Heart right ventricle (tissue), 16 donors: ENCODE results near the gene DTX1. TPM values are rescaled to one million over a fixed set of nuclear protein-coding genes. Genes with fewer than 3 reads are reported as not detected.

ENCODE experiments used
- ATAC-seq, 8 donors: fragments of 200-7000 bp; cut with Tn5 transposase; one replicate each; pipeline ENCODE4 v1.9.1; 2020; ENCODE audit warnings: mild to moderate bottlenecking in 8 of 8, moderate library complexity in 8 of 8, moderate number of reproducible peaks in 1 of 8
- DNase-seq, 2 donors: peaks; one replicate each; pipeline ENCODE4 v3.0.0-alpha.2; 2020
- H3K27ac ChIP-seq, 10 donors: fragments of 200-600 bp; sonication (generic) in 2 of 10; one replicate each; pipeline versions ENCODE4 v1.5.0 to v1.8.0; 2020 to 2022; ENCODE audit warnings: mild to moderate bottlenecking in 3 of 10
- H3K27me3 ChIP-seq, 7 donors: fragments of 200-600 bp; one replicate each; pipeline ENCODE4 v1.8.0; 2021 to 2022; ENCODE audit warnings: mild to moderate bottlenecking in 2 of 7
- H3K36me3 ChIP-seq, 9 donors: fragments of 200-600 bp; sonication (generic) in 1 of 9; one replicate each; pipeline versions ENCODE4 v1.5.0 to v1.8.0; 2020 to 2022; ENCODE audit warnings: mild to moderate bottlenecking in 2 of 9
- H3K4me1 ChIP-seq, 9 donors: fragments of 200-600 bp; sonication (generic) in 1 of 9; one replicate each; pipeline versions ENCODE4 v1.5.0 to v1.8.0; 2020 to 2022; ENCODE audit warnings: mild to moderate bottlenecking in 4 of 9
- H3K4me3 ChIP-seq, 10 donors: fragments of 200-600 bp; sonication (generic) in 2 of 10; one replicate each; pipeline versions ENCODE4 v1.5.0 to v1.8.0; 2020 to 2022; ENCODE audit warnings: mild to moderate bottlenecking in 7 of 10, moderate library complexity in 2 of 10
- H3K9me3 ChIP-seq, 11 donors: fragments of 200-600 bp in 10 of 11; sonication (generic) in 2 of 11; one replicate each; pipeline versions ENCODE4 v1.5.0 to v1.8.0; 2013 to 2022; ENCODE audit warnings: mild to moderate bottlenecking in 2 of 11, control low read depth in 1 of 11, moderate library complexity in 1 of 11
- CTCF ChIP-seq, 9 donors: fragments of 200-600 bp; sonication (generic) in 2 of 9; IDR thresholded peaks; one replicate each; pipeline versions ENCODE4 v1.5.0 to v1.8.0; 2021 to 2022; ENCODE audit warnings: antibody characterized with exemption in 9 of 9, mild to moderate bottlenecking in 5 of 9, moderate library complexity in 1 of 9
- WGBS, 2 donors: extraction: QIAGEN DNeasy Blood & Tissue Kit; methylation state at CpG; one replicate each; pipeline ENCODE4 v1.1.7; 2013; ENCODE audit warnings: inconsistent platforms in 1 of 2; 5-methylcytosine and 5-hydroxymethylcytosine counted together
- intact Hi-C, 10 donors: fragments of 100-400 bp; cut with DNase I; formaldehyde crosslinking; loops; one replicate each; pipeline versions ENCODE4 v1.11.1 to v1.14.2; 2022
- polyA plus RNA-seq, 2 donors: library from polyadenylated mRNA; stranded (reverse); fragments of 200-250 nt; gene quantifications; one replicate each; pipeline ENCODE4 v1.2.3, GENCODE V29; 2013
- total RNA-seq, 10 donors: library from RNA; stranded (reverse); fragmentation: NEBNext Ultra II Directional in 3 of 10; extraction: Animal tissue kit (Norgen Biotek cat#: 25700) in 3 of 10; gene quantifications; one replicate each; pipeline versions ENCODE4 v1.2.1 to v1.2.4, GENCODE V29; 2021 to 2023
- donor health status: Arrhythmogenic right ventricular cardiomyopathy.
- donor health status: ischemic (EF 13 %, LVEDD 7.1; RV severe dilation, severe dysfunction).
- donor health status: healthy with polysubstance abuse.
- donor health status: DM: no; HTN: yes; CAD: no.
- donor health status: DM: no; HTN: no; CAD: no.
- donor health status: ischemic (EF 25% LVEDD 6.9; RV normal size, moderate dysfunction).
- donor health status: ischemic (EF 25% LVEDD 5.7; RV mildly dilated, moderate dysfunction).
- donor health status: healthy.
- donor health status: DM: yes; HTN: yes; CAD: no.
- donor health status: Ischemic cardiomyopathy.
- donor health status: ischemic (EF 35%, LVEDD 5.7; RV mildly dilated, moderate dysfunction).
- donor health status: nonischemic (EF 11% LVEDD 7.7; RV severe dilation, severe dysfunction).
- donor health status: DM: yes; HTN: yes; CAD: no.
- donor health status: PGD.
- donor health status: ischemic (EF 29% LVEDD 5.4; RV normal size, mild dysfunction).
- donor health status: nonischemic (EF 23%, LVEDD 6.1; RV moderate dilation, normal function).

DTX1 gene
- total and polyA plus RNA-seq, 12 donors = 0.94 to 6.4 (median 1.5) TPM

GRCh38 chr12:113062502-113063395 lies 6.2 kb downstream of the DTX1 start:
- Histone ChIP-seq H3K4me3 (no peak overlapping the region), H3K9me3 (no peaks in the 10 kb centered on the region), H3K4me1 (peaks cover 0 to 6% (median 0%) of the 10 kb centered on the region in 9 donors), H3K36me3 (no peaks in the 10 kb centered on the region), H3K27ac (no peak overlapping the region), H3K27me3 (peaks cover 0 to 70% (median 37%) of the 10 kb centered on the region in 7 donors)
- intact Hi-C loops = no loop called here
- TF ChIP-seq CTCF (IDR thresholded peaks at IDR 0.05) = no peak
- 58 to 61% methylated on average over 23 of the region's 23 CpGs for WGBS, 2 donors
- no peak for DNase-seq
- ATAC-seq = no peak

GRCh38 chr12:113063396-113064350 lies 7.1 kb downstream of the DTX1 start:
- 82 to 84% methylated on average over 9 of the region's 9 CpGs for WGBS, 2 donors
- Histone ChIP-seq H3K27me3 (peaks cover 0 to 63% (median 28%) of the 10 kb centered on the region in 7 donors), H3K27ac (no peak overlapping the region), H3K36me3 (no peaks in the 10 kb centered on the region), H3K9me3 (no peaks in the 10 kb centered on the region), H3K4me1 (peaks cover 0 to 6% (median 0%) of the 10 kb centered on the region in 9 donors), H3K4me3 (no peak overlapping the region)
- DNase-seq (no peak), ATAC-seq (peak in 1 of 8 donors; percentile 9)
- intact Hi-C loops = no loop called here
- TF ChIP-seq CTCF (IDR thresholded peaks at IDR 0.05) = no peak

- ATAC-seq (no peak), DNase-seq (no peak)
- Histone ChIP-seq H3K36me3 (no peaks in the 10 kb centered on the region), H3K4me3 (no peak overlapping the region), H3K9me3 (no peaks in the 10 kb centered on the region), H3K27ac (no peak overlapping the region), H3K27me3 (peaks cover 0 to 58% (median 28%) of the 10 kb centered on the region in 7 donors), H3K4me1 (peaks cover 0 to 10% (median 0%) of the 10 kb centered on the region in 9 donors)
- TF ChIP-seq CTCF (IDR thresholded peaks at IDR 0.05) = no peak
- WGBS, 2 donors = 62 to 65% methylated on average over 5 of the region's 5 CpGs
- intact Hi-C loops = no loop called here
Observed at GRCh38 chr12:113064395-113065125, 8.0 kb downstream of the DTX1 start.
